Measurements from ENCODE around the gene ADAMTSL4.

Gene ADAMTSL4

DNA sequence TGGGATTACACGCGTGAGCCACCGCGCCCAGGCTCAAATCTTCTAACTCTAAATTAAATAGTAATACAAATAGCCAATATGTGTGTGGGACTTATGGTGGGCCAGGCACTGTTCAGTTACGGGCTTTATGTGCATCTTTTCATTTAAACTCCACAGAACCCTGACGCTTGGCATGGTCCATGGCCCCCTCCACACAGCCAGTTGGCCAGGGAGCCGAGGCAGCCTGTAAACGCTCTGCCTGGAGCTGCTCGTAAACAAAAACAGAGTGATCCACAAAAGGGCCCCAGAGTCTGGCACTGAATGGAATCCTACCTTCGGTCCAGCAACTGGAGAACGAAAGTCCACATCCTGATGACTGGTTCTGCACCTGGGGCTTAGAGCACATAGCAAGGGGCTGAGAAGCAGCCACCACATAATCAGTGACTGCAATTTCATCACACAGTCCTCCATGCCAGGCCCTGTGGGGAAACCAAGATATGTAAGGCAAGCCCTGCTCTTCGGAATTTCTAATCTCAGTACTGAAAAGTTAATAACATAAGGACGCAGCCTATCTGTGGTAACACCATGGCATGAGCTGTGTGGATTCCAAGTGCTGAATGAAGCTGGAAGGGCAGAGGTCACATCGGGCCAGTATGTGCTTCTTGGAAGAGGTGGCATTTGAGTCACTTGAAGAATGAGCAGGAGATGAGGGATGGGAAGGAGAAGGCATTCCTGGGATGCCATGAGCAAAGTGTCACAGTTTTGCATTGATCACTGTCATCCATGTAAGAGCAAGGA is 13.5 kb upstream of the ADAMTSL4 start:
- no peak for DNase-seq

- no peak for DNase-seq
Observed at GRCh38 chr1:150536836-150537731, 12.1 kb upstream of the ADAMTSL4 start.

DNA sequence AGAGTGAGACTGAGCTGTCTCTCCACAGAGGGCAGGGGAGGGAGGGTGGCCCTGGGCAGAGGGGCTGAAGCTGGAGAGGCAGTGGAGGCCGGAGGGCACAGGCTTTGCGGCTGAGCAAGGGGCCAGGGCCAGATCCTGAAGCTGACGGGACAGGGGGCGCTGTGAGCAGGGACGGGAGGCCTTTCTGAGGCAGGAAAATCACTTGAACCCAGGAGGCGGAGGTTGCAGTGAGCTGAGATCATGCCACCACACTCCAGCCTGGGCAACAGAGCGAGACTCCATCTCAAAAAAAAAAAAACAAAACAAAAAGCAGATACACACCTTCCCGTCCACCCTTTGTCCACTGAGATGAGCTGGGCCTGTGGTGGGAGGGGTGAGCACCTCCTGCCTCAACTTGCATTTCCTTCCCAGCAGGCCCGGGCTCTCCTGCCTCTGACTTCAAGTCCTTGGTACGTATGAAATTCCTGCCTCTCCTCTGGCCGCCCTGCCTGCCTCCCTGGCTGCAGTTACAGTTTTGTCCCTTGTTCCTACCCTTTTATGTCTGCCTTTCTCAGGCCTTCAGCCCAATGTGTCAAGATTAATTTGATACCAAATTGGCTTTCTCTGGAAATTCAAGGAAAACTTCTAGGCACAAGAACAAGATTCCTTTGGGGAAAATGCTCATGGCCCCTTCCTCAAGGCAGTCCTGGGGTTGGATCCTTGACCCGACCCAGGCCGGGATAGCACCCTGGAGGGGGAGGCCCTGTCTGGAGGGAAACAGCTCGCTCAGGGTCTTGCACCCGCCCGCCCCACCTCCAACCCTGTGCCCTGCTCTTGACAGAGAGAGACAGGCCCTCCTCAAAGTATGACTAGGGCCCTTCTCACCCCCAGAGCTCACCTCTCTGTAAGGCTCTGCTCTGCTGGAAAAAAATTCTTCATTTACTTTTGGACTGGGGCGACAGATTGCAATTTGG is 11.2 kb upstream of the ADAMTSL4 start:
- no peak for DNase-seq

DNA sequence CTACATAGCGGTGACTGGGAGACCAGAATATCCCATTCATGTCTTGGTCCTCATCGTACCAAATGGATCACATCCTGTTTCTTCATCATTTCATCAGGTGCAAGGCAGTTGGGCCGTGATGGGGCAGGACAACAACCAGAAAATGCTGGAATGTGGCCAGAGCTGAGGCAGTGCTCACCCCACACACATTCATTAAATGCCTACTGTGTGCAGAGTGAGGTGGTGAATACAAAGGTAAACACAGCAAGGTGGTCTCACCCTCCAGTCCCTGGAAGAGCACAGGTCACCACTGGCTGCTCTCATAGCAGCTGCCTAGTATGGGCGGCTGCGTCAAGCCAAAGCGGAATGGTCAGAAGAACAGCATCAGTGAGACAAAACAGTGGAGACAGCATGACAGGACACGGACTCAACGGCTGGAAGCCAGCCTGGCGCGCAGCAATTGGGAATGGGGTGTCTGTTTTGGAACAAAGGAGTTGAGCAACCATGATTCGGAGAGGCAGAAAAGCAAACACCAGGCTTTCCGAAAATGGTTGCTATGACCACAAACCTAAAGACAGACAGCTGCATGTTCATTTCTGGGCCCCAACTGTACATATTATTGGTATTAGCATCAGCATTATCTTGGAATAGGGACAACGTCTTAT is 5.6 kb upstream of the ADAMTSL4 start:
- DNase-seq: no peak

- no peak for DNase-seq
Observed at GRCh38 chr1:150544204-150544603, 5.0 kb upstream of the ADAMTSL4 start.

- DNase-seq: peak in 2 of 4 experiments; percentile 30 to 34
Observed at GRCh38 chr1:150545486-150546032, 3.6 kb upstream of the ADAMTSL4 start.

GRCh38 chr1:150546294-150546937 is 2.8 kb upstream of the ADAMTSL4 start:
- no peak for DNase-seq

DNA sequence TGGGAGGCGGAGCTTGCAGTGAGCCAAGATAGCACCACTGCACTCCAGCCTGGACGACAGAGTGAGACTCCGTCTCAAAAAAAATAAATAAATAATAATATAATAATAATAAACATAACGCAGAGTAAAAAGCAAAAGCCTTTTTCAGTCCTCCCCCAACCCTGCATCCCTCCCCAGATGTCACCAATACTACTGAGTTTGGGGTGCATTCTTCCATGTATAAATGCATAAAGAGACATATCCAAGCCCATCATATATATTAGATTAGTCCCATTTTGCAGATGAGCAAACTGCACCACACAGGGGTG is 930 bp upstream of the ADAMTSL4 start:
- no peak for DNase-seq

- DNase-seq: no peak
Observed at GRCh38 chr1:150549496-150550221, 451 bp downstream of the ADAMTSL4 start.

GRCh38 chr1:150550222-150551050 is 1.2 kb downstream of the ADAMTSL4 start:
- DNase-seq: no peak

GRCh38 chr1:150551051-150551783 is 2.0 kb downstream of the ADAMTSL4 start:
- DNase-seq: peak; percentile 60 to 76 (median 68)

DNA sequence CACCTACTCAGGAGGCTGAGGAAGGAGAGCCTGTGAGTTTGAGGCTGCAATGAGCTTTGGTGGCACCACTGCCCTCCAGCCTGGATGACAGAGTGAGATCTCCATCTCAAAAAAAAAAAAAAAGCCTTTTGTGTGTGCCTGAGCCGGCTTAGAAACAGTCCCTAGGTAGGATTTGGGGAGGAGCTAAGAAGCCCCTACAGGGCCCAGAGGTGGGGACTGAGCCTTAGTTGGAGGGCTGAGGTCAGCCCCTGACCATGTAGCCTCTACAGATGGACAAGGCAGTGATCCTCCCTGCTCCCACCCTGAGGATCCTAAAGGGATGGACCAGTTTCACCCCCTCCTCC is 2.5 kb downstream of the ADAMTSL4 start:
- no peak for DNase-seq

- DNase-seq: peak; percentile 92 to 96 (median 96)
Observed at GRCh38 chr1:150552128-150552910, 3.1 kb downstream of the ADAMTSL4 start.

GRCh38 chr1:150552911-150553289 is 3.7 kb downstream of the ADAMTSL4 start:
- no peak for DNase-seq

GRCh38 chr1:150553392-150554085 is 4.3 kb downstream of the ADAMTSL4 start:
- DNase-seq: no peak

DNA sequence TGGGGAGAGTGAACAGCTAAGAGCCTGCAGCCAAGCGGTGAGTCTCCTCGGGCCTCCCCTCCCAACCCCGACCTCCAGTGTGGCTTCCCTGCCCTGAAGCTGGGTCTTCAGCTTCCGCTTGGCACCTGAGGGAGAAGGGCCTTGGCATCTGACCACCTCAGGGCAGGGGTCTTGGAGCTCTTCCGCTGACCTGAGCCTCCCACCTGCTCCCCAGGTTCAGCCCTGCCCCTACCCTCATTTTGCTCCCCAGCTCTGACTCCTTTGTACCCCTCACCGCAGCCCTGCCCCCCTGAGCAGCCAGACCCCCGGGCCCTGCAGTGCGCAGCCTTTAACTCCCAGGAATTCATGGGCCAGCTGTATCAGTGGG is 4.9 kb downstream of the ADAMTSL4 start:
- no peak for DNase-seq

- no peak for DNase-seq
Observed at GRCh38 chr1:150555198-150555970, 6.2 kb downstream of the ADAMTSL4 start.

All from suppressor macrophage (primary cell).